ENCODE results near the gene GOPC. TPM values are rescaled to one million over a fixed set of nuclear protein-coding genes. Genes with fewer than 3 reads are reported as not detected.
"Not testable (repeated sequence)": the region's sequence is repeated elsewhere in the genome, so short reads cannot be mapped to it uniquely, and the experiment has no call there.

The GOPC gene
- total RNA-seq, result 10 to 100 TPM; 16.8 to 20.1 TPM

GRCh38 chr6:117602151-117602898 is at the start of gene GOPC:
Gene GOPC (minus strand): TSS chr6:117602511. CDS start chr6:117602288, 223 bp downstream.
- Mint-ChIP-seq H3K27me3 (ENCODE audit: low read depth) (no peaks in the 10 kb centered on the region), H3K36me3 (ENCODE audit: insufficient read depth in 2 of 2) (peaks cover 6 to 14% of the 10 kb centered on the region in 2 donors), H3K27ac (peak within 1 kb of the TSS; percentile 97), H3K4me3 (peak within 1 kb of the TSS; percentile 98 to 99), H3K4me1 (ENCODE audit: low read depth) (peaks cover 50% of the 10 kb centered on the region), H3K9me3 (no peaks in the 10 kb centered on the region)
- peak; percentile 93 to 96 for DNase-seq
- ATAC-seq (replicated peaks in 1 of 2), result peak; percentile 96 to 98

- DNase-seq; H3K36me3 Mint-ChIP-seq (ENCODE audit: insufficient read depth in 2 of 2); H3K4me1 Mint-ChIP-seq (ENCODE audit: low read depth); H3K27ac Mint-ChIP-seq; ATAC-seq (replicated peaks in 1 of 2); H3K9me3 Mint-ChIP-seq; H3K4me3 Mint-ChIP-seq; H3K27me3 Mint-ChIP-seq (ENCODE audit: low read depth): not testable (repeated sequence)
Observed at GRCh38 chr6:117651984-117652383, 49.7 kb upstream of the GOPC start.

DNA sequence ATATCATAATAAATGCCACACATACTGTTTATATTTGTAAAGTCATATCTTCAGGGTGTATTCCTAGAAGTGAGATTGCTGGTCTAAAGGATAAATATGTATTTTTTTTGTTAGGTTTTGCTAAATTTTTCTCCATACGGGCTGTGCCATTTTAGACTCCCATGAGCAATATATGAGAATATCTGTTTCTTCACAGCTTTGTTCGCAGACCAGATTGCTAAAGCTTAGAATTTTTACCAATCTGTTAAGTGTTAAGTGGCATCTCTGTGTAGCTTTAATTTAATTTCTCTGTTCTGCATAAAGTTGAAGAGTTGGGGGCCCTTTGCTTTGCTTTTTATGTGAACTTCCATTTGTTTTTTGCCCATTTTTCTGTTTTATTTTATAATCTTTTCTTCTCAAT is 40.7 kb upstream of the GOPC start:
- H3K9me3 Mint-ChIP-seq, result no peaks in the 10 kb centered on the region
- H3K4me3 Mint-ChIP-seq, result no peak overlapping the region
- H3K27me3 Mint-ChIP-seq (ENCODE audit: low read depth), result no peaks in the 10 kb centered on the region
- no peaks in the 10 kb centered on the region for H3K4me1 Mint-ChIP-seq (ENCODE audit: low read depth)
- no peak overlapping the region for H3K27ac Mint-ChIP-seq
- no peak for DNase-seq
- ATAC-seq (replicated peaks in 1 of 2), result no peak
- H3K36me3 Mint-ChIP-seq (ENCODE audit: insufficient read depth in 2 of 2), result peaks cover 1 to 9% of the 10 kb centered on the region in 2 donors

DNA sequence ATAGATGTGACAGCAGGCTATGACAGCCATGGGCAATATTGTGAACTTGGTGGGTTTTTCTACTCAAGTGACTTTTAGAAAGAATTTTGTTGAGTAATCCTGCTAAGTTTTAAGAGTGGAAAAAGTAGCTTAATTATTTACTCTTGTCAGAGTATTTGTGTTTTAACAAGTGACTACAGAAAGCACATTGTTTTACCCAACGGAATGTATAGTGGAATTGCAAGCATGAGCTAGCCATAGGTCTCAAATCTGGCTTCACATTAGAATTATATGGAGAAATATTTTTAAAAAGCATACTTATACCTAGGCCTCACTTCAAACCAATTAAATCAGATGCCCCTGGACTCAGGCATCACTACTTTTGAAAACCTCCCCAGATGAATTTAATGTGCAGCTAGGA is 35.5 kb upstream of the GOPC start:
- Mint-ChIP-seq H3K9me3 (no peaks in the 10 kb centered on the region), H3K36me3 (ENCODE audit: insufficient read depth in 2 of 2) (peaks cover 0 to 4% of the 10 kb centered on the region in 2 donors), H3K27me3 (ENCODE audit: low read depth) (peaks cover 10% of the 10 kb centered on the region), H3K27ac (no peak overlapping the region), H3K4me1 (ENCODE audit: low read depth) (no peaks in the 10 kb centered on the region), H3K4me3 (no peak overlapping the region)
- ATAC-seq (replicated peaks in 1 of 2), result no peak
- DNase-seq, result no peak

- H3K4me1 Mint-ChIP-seq (ENCODE audit: low read depth), result no peaks in the 10 kb centered on the region
- no peak overlapping the region for H3K4me3 Mint-ChIP-seq
- H3K36me3 Mint-ChIP-seq (ENCODE audit: insufficient read depth in 2 of 2), result peaks cover 5 to 7% of the 10 kb centered on the region in 2 donors
- DNase-seq, result no peak
- peaks cover 2 to 7% of the 10 kb centered on the region in 2 donors for H3K9me3 Mint-ChIP-seq
- peaks cover 19% of the 10 kb centered on the region for H3K27me3 Mint-ChIP-seq (ENCODE audit: low read depth)
- ATAC-seq (replicated peaks in 1 of 2), result no peak
- no peak overlapping the region for H3K27ac Mint-ChIP-seq
Observed at GRCh38 chr6:117629119-117629660, 26.9 kb upstream of the GOPC start.

DNA sequence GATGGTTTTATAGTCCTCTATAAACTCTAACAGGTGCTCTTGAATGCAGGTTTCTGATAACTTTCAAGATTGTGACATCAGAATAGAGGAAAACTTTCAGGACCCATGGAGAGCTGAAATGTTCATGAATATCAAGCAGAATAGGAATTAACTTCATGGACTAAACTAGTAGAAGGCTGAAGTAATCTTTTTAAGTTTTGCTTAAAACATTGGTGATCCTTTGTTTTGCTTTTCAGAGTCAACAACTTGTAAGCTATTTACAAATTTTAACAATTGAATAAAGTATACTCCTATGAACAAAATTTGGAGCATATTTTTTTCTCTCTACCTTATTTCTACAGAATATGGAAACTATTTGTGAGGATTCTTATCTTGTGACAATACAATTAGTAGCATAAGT is 25.2 kb upstream of the GOPC start:
- peaks cover 13% of the 10 kb centered on the region for H3K27me3 Mint-ChIP-seq (ENCODE audit: low read depth)
- no peak for DNase-seq
- H3K27ac Mint-ChIP-seq, result no peak overlapping the region
- H3K4me3 Mint-ChIP-seq, result no peak overlapping the region
- H3K36me3 Mint-ChIP-seq (ENCODE audit: insufficient read depth in 2 of 2), result peaks cover 7 to 9% of the 10 kb centered on the region in 2 donors
- ATAC-seq (replicated peaks in 1 of 2), result no peak
- H3K4me1 Mint-ChIP-seq (ENCODE audit: low read depth), result no peaks in the 10 kb centered on the region
- H3K9me3 Mint-ChIP-seq, result peaks cover 4 to 9% of the 10 kb centered on the region in 2 donors

DNA sequence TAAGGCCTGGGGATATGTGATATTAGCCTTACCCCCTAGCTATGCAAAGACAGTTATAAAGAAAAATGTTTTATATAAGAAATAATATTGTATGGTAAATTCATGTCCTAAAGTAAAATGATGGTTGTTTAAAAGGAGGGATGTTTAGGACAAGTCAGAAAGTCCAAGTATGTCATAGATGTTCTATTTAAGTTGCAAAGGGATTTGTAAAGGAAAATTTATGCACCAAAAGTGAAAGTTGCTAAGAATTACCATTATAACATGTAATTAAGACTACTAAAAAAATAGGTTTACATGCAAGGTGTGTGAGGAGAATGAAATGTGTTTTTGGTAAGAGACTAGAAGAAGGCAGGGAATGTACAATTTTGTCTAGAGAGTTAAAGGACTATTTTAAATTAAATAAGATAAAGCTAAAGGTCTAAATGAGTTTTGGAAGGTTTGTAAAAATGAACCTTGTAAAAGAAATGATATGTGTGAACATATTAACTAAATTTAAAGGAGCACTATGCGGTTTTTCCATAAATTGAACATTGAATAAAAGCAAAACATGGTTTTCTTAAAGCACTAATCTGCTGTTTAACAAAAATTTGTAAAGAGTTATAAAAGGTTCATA is 22.7 kb upstream of the GOPC start:
- Mint-ChIP-seq H3K27ac (no peak overlapping the region), H3K36me3 (ENCODE audit: insufficient read depth in 2 of 2) (peaks cover 7 to 9% of the 10 kb centered on the region in 2 donors), H3K4me3 (no peak overlapping the region), H3K27me3 (ENCODE audit: low read depth) (peaks cover 11% of the 10 kb centered on the region), H3K9me3 (peaks cover 4 to 9% of the 10 kb centered on the region in 2 donors), H3K4me1 (ENCODE audit: low read depth) (no peaks in the 10 kb centered on the region)
- ATAC-seq (replicated peaks in 1 of 2) (no peak), DNase-seq (no peak)

- H3K4me3 Mint-ChIP-seq, result no peak overlapping the region
- H3K27me3 Mint-ChIP-seq (ENCODE audit: low read depth), result no peaks in the 10 kb centered on the region
- ATAC-seq (replicated peaks in 1 of 2), result peak; percentile 56 to 66
- peaks cover 27% of the 10 kb centered on the region for H3K4me1 Mint-ChIP-seq (ENCODE audit: low read depth)
- no peak for DNase-seq
- peaks cover 8 to 11% of the 10 kb centered on the region in 2 donors for H3K36me3 Mint-ChIP-seq (ENCODE audit: insufficient read depth in 2 of 2)
- no peak overlapping the region for H3K27ac Mint-ChIP-seq
- H3K9me3 Mint-ChIP-seq, result peaks cover 3% of the 10 kb centered on the region in 2 donors
Observed at GRCh38 chr6:117619178-117619577, 16.9 kb upstream of the GOPC start.

- DNase-seq (peak in 1 of 2 donors; percentile 26), ATAC-seq (replicated peaks in 1 of 2) (peak; percentile 41 to 60)
- Mint-ChIP-seq H3K9me3 (peaks cover 1 to 2% of the 10 kb centered on the region in 2 donors), H3K36me3 (ENCODE audit: insufficient read depth in 2 of 2) (peaks cover 7 to 8% of the 10 kb centered on the region in 2 donors), H3K27ac (no peak overlapping the region), H3K27me3 (ENCODE audit: low read depth) (no peaks in the 10 kb centered on the region), H3K4me3 (no peak overlapping the region), H3K4me1 (ENCODE audit: low read depth) (peaks cover 32% of the 10 kb centered on the region)
Observed at GRCh38 chr6:117617210-117618035, 15.1 kb upstream of the GOPC start.

DNA sequence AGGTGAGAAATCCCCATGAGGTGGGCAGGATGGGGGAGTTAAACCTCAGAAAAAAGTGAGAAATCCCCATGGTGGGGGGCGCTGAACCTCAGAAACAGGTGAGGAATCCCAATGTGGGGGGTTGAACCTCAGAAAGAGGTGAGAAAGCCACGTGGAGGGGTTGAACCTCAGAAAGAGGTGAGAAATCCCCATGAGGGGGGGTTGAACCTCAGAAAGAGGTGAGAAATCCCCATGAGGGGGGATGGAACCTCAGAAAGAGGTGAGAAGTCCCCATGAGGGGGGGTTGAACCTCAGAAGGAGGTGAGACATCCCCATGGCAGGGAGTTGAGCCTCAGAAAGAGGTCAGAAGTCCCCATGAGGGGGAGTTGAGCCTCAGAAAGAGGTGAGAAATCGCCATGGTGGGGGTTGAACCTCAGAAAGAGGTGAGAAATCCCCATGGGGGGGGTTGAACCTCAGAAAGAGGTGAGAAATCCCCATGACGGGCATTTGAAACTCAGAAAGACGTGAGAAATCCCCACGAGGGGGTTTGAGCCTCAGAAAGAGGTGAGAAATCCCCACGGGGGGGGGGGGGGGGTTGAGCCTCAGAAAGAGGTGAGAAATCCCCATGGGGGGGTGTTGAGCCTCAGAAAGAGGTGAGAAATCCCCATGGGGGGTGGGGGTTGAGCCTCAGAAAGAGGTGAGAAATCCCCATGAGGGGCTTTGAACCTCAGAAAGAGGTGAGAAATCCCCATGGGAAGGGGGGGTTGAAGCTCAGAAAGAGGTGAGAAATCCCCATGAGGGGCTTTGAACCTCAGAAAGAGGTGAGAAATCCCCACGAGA is 14.3 kb upstream of the GOPC start:
- DNase-seq (peak; percentile 41 to 51), ATAC-seq (replicated peaks in 1 of 2) (peak; percentile 64 to 69)
- peak overlapping the region; percentile 61 for H3K27ac Mint-ChIP-seq
- H3K4me3 Mint-ChIP-seq, result no peak overlapping the region
- H3K9me3 Mint-ChIP-seq, result peaks cover 1 to 2% of the 10 kb centered on the region in 2 donors
- peaks cover 7 to 8% of the 10 kb centered on the region in 2 donors for H3K36me3 Mint-ChIP-seq (ENCODE audit: insufficient read depth in 2 of 2)
- H3K4me1 Mint-ChIP-seq (ENCODE audit: low read depth), result peaks cover 32% of the 10 kb centered on the region
- H3K27me3 Mint-ChIP-seq (ENCODE audit: low read depth), result peaks cover 6% of the 10 kb centered on the region

GRCh38 chr6:117615750-117616390 is 13.6 kb upstream of the GOPC start:
- no peak overlapping the region for H3K4me3 Mint-ChIP-seq
- H3K27me3 Mint-ChIP-seq (ENCODE audit: low read depth), result peaks cover 6% of the 10 kb centered on the region
- ATAC-seq (replicated peaks in 1 of 2), result no peak
- peaks cover 7 to 8% of the 10 kb centered on the region in 2 donors for H3K36me3 Mint-ChIP-seq (ENCODE audit: insufficient read depth in 2 of 2)
- peak overlapping the region; percentile 61 for H3K27ac Mint-ChIP-seq
- peaks cover 1 to 2% of the 10 kb centered on the region in 2 donors for H3K9me3 Mint-ChIP-seq
- H3K4me1 Mint-ChIP-seq (ENCODE audit: low read depth), result peaks cover 32% of the 10 kb centered on the region
- no peak for DNase-seq

Measured in activated T-cell treated with anti-CD3 and anti-CD28 coated beads, Interleukin-2, amount 50 U/mL, for 72 hours (primary cell).